ENCODE data around the gene SPHK1. TPM values are rescaled to one million over a fixed set of nuclear protein-coding genes. Genes with fewer than 3 reads are reported as not detected.
"Not testable (repeated sequence)": the region's sequence is repeated elsewhere in the genome, so short reads cannot be mapped to it uniquely, and the experiment has no call there.

The SPHK1 gene
- total and polyA plus RNA-seq, 7 experiments from 2014 or later = 0.43 to 14.1 (median 0.57) TPM

GRCh38 chr17:76359375-76359774 lies 25.0 kb upstream of the SPHK1 start:
- H3K27me3 ChIP-seq (ENCODE audit: control insufficient read depth in 2 of 2, insufficient read depth in 2 of 2, low read length in 2 of 2) = no peaks in the 10 kb centered on the region
- peaks cover 0 to 8% (median 0%) of the 10 kb centered on the region in 5 donors for H3K27me3 Mint-ChIP-seq
- no peaks in the 10 kb centered on the region for H3K36me3 ChIP-seq (ENCODE audit: control insufficient read depth in 2 of 3, insufficient read depth in 3 of 3, low read length in 3 of 3)
- no peak overlapping the region for H3K27ac Mint-ChIP-seq
- DNase-seq (no peak), ATAC-seq (no peak)
- H3K9me3 ChIP-seq (ENCODE audit: control insufficient read depth in 2 of 3, low read length in 3 of 3) = no peaks in the 10 kb centered on the region
- ChIA-PET POLR2A (no interaction called here), CTCF (interaction anchor here (0.6 kb wide), 1 partner anchor 16 kb away, joined by 3 read pairs; no protein-coding TSS in a partner anchor)
- H3K4me3 ChIP-seq (ENCODE audit: low read length) = no peak overlapping the region
- no peak overlapping the region for H3K4me3 Mint-ChIP-seq
- no peak overlapping the region for H3K27ac ChIP-seq (ENCODE audit: low read depth, low read length)
- H3K4me1 Mint-ChIP-seq = peaks cover 0 to 12% (median under 1%) of the 10 kb centered on the region in 7 donors
- H3K36me3 Mint-ChIP-seq = no peaks in the 10 kb centered on the region
- no peaks in the 10 kb centered on the region for H3K9me3 Mint-ChIP-seq
- no peaks in the 10 kb centered on the region for H3K4me1 ChIP-seq (ENCODE audit: control insufficient read depth in 2 of 2, insufficient read depth in 2 of 2, low read length in 2 of 2)
- intact Hi-C loops (cut with micrococcal nuclease) = no loop called here

DNA sequence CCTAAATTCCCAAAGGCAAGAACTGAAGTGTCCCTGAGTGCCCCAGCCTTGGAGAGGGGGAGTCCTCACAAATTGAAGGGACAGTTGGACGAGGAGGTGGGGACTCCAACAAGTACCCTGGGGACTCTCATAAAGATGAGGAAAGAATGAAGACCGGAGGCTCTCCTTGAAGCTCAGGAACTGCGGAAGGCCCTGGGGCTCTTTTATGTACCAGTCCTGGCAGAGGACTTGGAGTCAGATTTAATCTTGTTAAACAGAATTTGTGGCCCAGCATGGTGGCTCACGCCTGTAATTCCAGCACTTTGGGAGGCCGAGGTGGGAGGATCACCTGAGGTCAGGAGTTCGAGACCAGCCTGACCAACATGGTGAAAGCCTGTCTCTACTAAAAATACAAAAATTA lies 24.6 kb upstream of the SPHK1 start:
- H3K27ac Mint-ChIP-seq; intact Hi-C loops (cut with micrococcal nuclease): not testable (repeated sequence)

GRCh38 chr17:76360461-76360860 lies 23.9 kb upstream of the SPHK1 start:
- Mint-ChIP-seq H3K36me3 (no peaks in the 10 kb centered on the region), H3K4me3 (no peak overlapping the region), H3K4me1 (peaks cover 0 to 7% (median 0%) of the 10 kb centered on the region in 7 donors), H3K9me3 (no peaks in the 10 kb centered on the region), H3K27me3 (peaks cover 0 to 8% (median 0%) of the 10 kb centered on the region in 5 donors), H3K27ac (no peak overlapping the region)
- H3K27ac ChIP-seq (ENCODE audit: low read depth, low read length) = no peak overlapping the region
- ChIA-PET POLR2A (no interaction called here), CTCF (no interaction called here)
- no peaks in the 10 kb centered on the region for H3K4me1 ChIP-seq (ENCODE audit: control insufficient read depth in 2 of 2, insufficient read depth in 2 of 2, low read length in 2 of 2)
- intact Hi-C loops (cut with micrococcal nuclease) = no loop called here
- no peaks in the 10 kb centered on the region for H3K27me3 ChIP-seq (ENCODE audit: control insufficient read depth in 2 of 2, insufficient read depth in 2 of 2, low read length in 2 of 2)
- ATAC-seq = no peak
- no peaks in the 10 kb centered on the region for H3K36me3 ChIP-seq (ENCODE audit: control insufficient read depth in 2 of 3, insufficient read depth in 3 of 3, low read length in 3 of 3)
- no peaks in the 10 kb centered on the region for H3K9me3 ChIP-seq (ENCODE audit: control insufficient read depth in 2 of 3, low read length in 3 of 3)
- no peak overlapping the region for H3K4me3 ChIP-seq (ENCODE audit: low read length)
- DNase-seq = no peak

More for the DNA sequence above, 24.6 kb upstream of the SPHK1 start:
- not testable (repeated sequence) for H3K9me3 Mint-ChIP-seq; H3K4me1 ChIP-seq (ENCODE audit: control insufficient read depth in 2 of 2, insufficient read depth in 2 of 2, low read length in 2 of 2); H3K36me3 ChIP-seq (ENCODE audit: control insufficient read depth in 2 of 3, insufficient read depth in 3 of 3, low read length in 3 of 3); H3K9me3 ChIP-seq (ENCODE audit: control insufficient read depth in 2 of 3, low read length in 3 of 3); H3K36me3 Mint-ChIP-seq; ATAC-seq; H3K4me3 ChIP-seq (ENCODE audit: low read length); H3K27me3 ChIP-seq (ENCODE audit: control insufficient read depth in 2 of 2, insufficient read depth in 2 of 2, low read length in 2 of 2); H3K27me3 Mint-ChIP-seq; H3K4me1 Mint-ChIP-seq; DNase-seq; H3K27ac ChIP-seq (ENCODE audit: low read depth, low read length); H3K4me3 Mint-ChIP-seq
- CTCF ChIA-PET = interaction anchor here (0.6 kb wide), 1 partner anchor 16 kb away, joined by 3 read pairs; no protein-coding TSS in a partner anchor
- POLR2A ChIA-PET = interaction anchor here (0.5 kb wide), 1 partner anchor 369 kb away, joined by 5 read pairs; no protein-coding TSS in a partner anchor

DNA sequence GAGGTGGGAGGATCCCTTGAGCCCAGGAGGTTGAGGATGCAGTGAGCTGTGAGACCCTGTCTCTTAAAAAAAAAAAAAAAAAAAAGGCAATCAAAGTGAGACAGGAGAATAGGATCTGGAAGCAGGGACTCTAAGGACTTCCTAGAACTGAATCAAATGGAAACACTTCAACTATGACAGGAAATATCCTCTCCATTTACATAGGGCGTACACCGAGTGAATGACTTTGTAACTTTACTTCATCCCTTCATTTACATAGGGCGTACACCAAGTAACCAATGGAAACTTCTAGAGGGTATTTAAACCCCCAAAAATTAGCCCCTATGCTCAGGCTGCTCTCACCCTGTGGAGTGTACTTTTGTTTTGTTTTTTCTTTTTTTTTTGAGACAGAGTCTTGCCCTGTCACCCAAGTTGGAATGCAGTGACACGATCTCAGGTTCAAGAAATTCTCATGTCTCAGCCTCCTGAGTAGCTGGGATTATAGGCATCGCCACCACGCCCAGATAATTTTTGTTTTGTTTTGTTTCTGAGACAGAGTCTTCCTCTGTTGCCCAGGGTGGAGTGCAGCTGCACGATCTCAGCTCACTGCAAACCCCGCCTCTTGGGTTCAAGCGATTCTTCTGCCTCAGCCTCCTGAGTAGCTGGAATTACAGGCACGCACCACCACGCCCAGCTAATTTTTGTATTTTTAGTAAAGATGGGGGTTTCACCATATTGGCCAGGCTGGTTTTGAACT lies 21.1 kb upstream of the SPHK1 start:
- Mint-ChIP-seq H3K9me3 (no peaks in the 10 kb centered on the region), H3K27me3 (peaks cover 0 to 8% (median 0%) of the 10 kb centered on the region in 5 donors), H3K4me3 (no peak overlapping the region), H3K4me1 (peaks cover 0 to 3% (median 0%) of the 10 kb centered on the region in 7 donors), H3K36me3 (no peaks in the 10 kb centered on the region), H3K27ac (no peak overlapping the region)
- intact Hi-C loops (cut with micrococcal nuclease) = no loop called here
- POLR2A ChIA-PET = interaction anchor here (0.6 to 0.7 kb wide), 2 partner anchors 17 to 374 kb away, joined by 3 to 5 read pairs; no protein-coding TSS in a partner anchor
- H3K36me3 ChIP-seq (ENCODE audit: control insufficient read depth in 2 of 3, insufficient read depth in 3 of 3, low read length in 3 of 3) = no peaks in the 10 kb centered on the region
- H3K9me3 ChIP-seq (ENCODE audit: control insufficient read depth in 2 of 3, low read length in 3 of 3) = no peaks in the 10 kb centered on the region
- no peak for ATAC-seq
- no peak overlapping the region for H3K4me3 ChIP-seq (ENCODE audit: low read length)
- CTCF ChIA-PET = interaction anchor here (0.7 kb wide), 1 partner anchor 222 kb away, joined by 4 read pairs; no protein-coding TSS in a partner anchor
- no peak overlapping the region for H3K27ac ChIP-seq (ENCODE audit: low read depth, low read length)
- H3K27me3 ChIP-seq (ENCODE audit: control insufficient read depth in 2 of 2, insufficient read depth in 2 of 2, low read length in 2 of 2) = no peaks in the 10 kb centered on the region
- no peaks in the 10 kb centered on the region for H3K4me1 ChIP-seq (ENCODE audit: control insufficient read depth in 2 of 2, insufficient read depth in 2 of 2, low read length in 2 of 2)
- DNase-seq = no peak

- CTCF ChIA-PET = interaction anchor here (1.3 kb wide), 1 partner anchor 33 kb away, joined by 4 read pairs; no protein-coding TSS in a partner anchor
Measured at GRCh38 chr17:76365256-76365903, 19.0 kb upstream of the SPHK1 start.

DNA sequence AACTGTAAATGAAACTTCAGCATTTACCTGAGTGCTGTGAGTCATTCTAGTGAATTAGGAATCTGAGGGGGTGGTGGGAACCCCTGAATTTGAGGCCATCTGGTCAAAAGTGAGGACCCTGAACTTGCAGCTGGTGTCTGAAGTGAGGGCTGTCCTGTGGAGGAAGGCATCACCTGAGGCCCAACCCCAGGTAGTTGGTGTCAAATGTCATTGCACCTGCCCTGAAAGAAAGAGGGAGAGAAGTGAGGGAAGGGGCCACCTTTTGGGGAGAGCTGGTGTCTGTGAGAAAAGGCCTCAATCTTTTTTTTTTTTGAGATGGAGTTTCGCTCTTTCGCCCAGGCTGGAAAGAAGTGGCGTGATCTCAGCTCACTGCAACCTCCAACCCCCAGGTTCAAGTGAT lies 18.2 kb upstream of the SPHK1 start:
- ChIA-PET CTCF (interaction anchor here (1.3 kb wide), 1 partner anchor 32 kb away, joined by 4 read pairs; no protein-coding TSS in a partner anchor), POLR2A (no interaction called here)
- Histone ChIP-seq H3K27ac (ENCODE audit: low read depth, low read length) (no peak overlapping the region), H3K4me3 (ENCODE audit: low read length) (no peak overlapping the region), H3K36me3 (ENCODE audit: control insufficient read depth in 2 of 3, insufficient read depth in 3 of 3, low read length in 3 of 3) (no peaks in the 10 kb centered on the region), H3K9me3 (ENCODE audit: control insufficient read depth in 2 of 3, low read length in 3 of 3) (no peaks in the 10 kb centered on the region), H3K4me1 (ENCODE audit: control insufficient read depth in 2 of 2, insufficient read depth in 2 of 2, low read length in 2 of 2) (no peaks in the 10 kb centered on the region), H3K27me3 (ENCODE audit: control insufficient read depth in 2 of 2, insufficient read depth in 2 of 2, low read length in 2 of 2) (no peaks in the 10 kb centered on the region)
- DNase-seq (no peak), ATAC-seq (no peak)
- Mint-ChIP-seq H3K9me3 (no peaks in the 10 kb centered on the region), H3K27me3 (peaks cover 0 to 7% (median 0%) of the 10 kb centered on the region in 5 donors), H3K4me1 (peaks cover 0 to 3% (median 0%) of the 10 kb centered on the region in 7 donors), H3K36me3 (no peaks in the 10 kb centered on the region), H3K4me3 (no peak overlapping the region), H3K27ac (no peak overlapping the region)
- intact Hi-C loops (cut with micrococcal nuclease) = no loop called here

More at GRCh38 chr17:76365256-76365903, 19.0 kb upstream of the SPHK1 start:
- POLR2A ChIA-PET = no interaction called here
- H3K4me1 Mint-ChIP-seq = peaks cover 0 to 3% (median 0%) of the 10 kb centered on the region in 7 donors
- Histone ChIP-seq H3K36me3 (ENCODE audit: control insufficient read depth in 2 of 3, insufficient read depth in 3 of 3, low read length in 3 of 3) (no peaks in the 10 kb centered on the region), H3K27me3 (ENCODE audit: control insufficient read depth in 2 of 2, insufficient read depth in 2 of 2, low read length in 2 of 2) (no peaks in the 10 kb centered on the region), H3K9me3 (ENCODE audit: control insufficient read depth in 2 of 3, low read length in 3 of 3) (no peaks in the 10 kb centered on the region), H3K27ac (ENCODE audit: low read depth, low read length) (no peak overlapping the region), H3K4me3 (ENCODE audit: low read length) (no peak overlapping the region), H3K4me1 (ENCODE audit: control insufficient read depth in 2 of 2, insufficient read depth in 2 of 2, low read length in 2 of 2) (no peaks in the 10 kb centered on the region)
- H3K4me3 Mint-ChIP-seq = no peak overlapping the region
- no peak overlapping the region for H3K27ac Mint-ChIP-seq
- ATAC-seq = no peak
- peaks cover 0 to 8% (median 0%) of the 10 kb centered on the region in 5 donors for H3K27me3 Mint-ChIP-seq
- no peaks in the 10 kb centered on the region for H3K36me3 Mint-ChIP-seq
- intact Hi-C loops (cut with micrococcal nuclease) = no loop called here
- no peaks in the 10 kb centered on the region for H3K9me3 Mint-ChIP-seq
- no peak for DNase-seq
